Measurements from ENCODE around the gene EGFL7.
"Not testable (repeated sequence)": the region's sequence is repeated elsewhere in the genome, so short reads cannot be mapped to it uniquely, and the experiment has no call there.

Gene EGFL7

GRCh38 chr9:136705564-136705963 is 42.8 kb downstream of the EGFL7 start:
- DNase-seq: no peak

- DNase-seq: no peak
Measured at GRCh38 chr9:136707011-136707410, 44.3 kb downstream of the EGFL7 start.

GRCh38 chr9:136707849-136708517 is 45.3 kb downstream of the EGFL7 start:
- DNase-seq: no peak

- DNase-seq: no peak
Measured at GRCh38 chr9:136709454-136710109, 46.9 kb downstream of the EGFL7 start.

GRCh38 chr9:136710543-136710942 is 47.8 kb downstream of the EGFL7 start:
- no peak for DNase-seq

- DNase-seq: not testable (repeated sequence)
Measured at GRCh38 chr9:136711219-136711648, 48.5 kb downstream of the EGFL7 start.

GRCh38 chr9:136711751-136712689 is 49.3 kb downstream of the EGFL7 start, which contains the start of gene DIPK1B:
Gene DIPK1B, plus strand, starts transcription at chr9:136712572. Its CDS starts 94 bp downstream, at chr9:136712666.
- DNase-seq: peak; percentile 60

GRCh38 chr9:136712690-136713544 is 50.2 kb downstream of the EGFL7 start:
- no peak for DNase-seq

- peak; percentile 11 for DNase-seq
Measured at GRCh38 chr9:136713550-136713949, 50.8 kb downstream of the EGFL7 start.

GRCh38 chr9:136714096-136714892 is 51.6 kb downstream of the EGFL7 start:
- DNase-seq: no peak

- DNase-seq: no peak
Measured at GRCh38 chr9:136714893-136715274, 52.2 kb downstream of the EGFL7 start.

GRCh38 chr9:136717399-136717798 is 54.7 kb downstream of the EGFL7 start:
- DNase-seq: no peak

GRCh38 chr9:136718345-136719194 is 55.9 kb downstream of the EGFL7 start:
- no peak for DNase-seq

GRCh38 chr9:136719195-136719880 is 56.6 kb downstream of the EGFL7 start:
- no peak for DNase-seq

GRCh38 chr9:136720251-136720897 is 57.7 kb downstream of the EGFL7 start:
- no peak for DNase-seq

- DNase-seq: no peak
Measured at GRCh38 chr9:136720898-136721338, 58.2 kb downstream of the EGFL7 start.

GRCh38 chr9:136721339-136722092 is 58.8 kb downstream of the EGFL7 start:
- no peak for DNase-seq

All from NCI-H146 (cell line).